Inflammatory macrophage (primary cell): ENCODE results near the gene SLC14A1.
"Not testable (repeated sequence)": the region's sequence is repeated elsewhere in the genome, so short reads cannot be mapped to it uniquely, and the experiment has no call there.

ENCODE experiments used
- DNase-seq, 2 donors: peaks; one replicate each; pipeline ENCODE4 v3.0.0-alpha.2; 2020 to 2022

SLC14A1 gene

GRCh38 chr18:45724601-45725000 is 620 bp downstream of the SLC14A1 start:
- DNase-seq, result no peak

DNA sequence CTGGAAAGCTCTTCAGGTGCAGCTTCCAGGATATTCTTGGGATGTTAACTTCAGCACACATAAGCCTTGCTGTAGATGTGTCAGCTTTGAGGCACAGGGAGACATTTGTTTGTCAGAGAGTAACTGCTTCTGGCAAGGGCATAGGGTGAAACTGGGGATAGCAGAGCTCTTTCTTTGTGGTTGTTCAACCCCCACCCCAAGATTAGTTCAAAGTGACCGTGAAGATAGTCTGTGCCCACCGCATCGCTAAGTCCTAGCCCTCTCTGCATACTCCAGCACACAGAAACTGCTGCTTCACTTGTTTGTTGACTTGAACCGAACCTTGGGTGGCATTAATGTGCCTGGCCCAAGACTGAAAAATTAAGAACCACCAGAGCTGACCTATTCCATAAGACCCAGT is 1.4 kb downstream of the SLC14A1 start:
- no peak for DNase-seq

- DNase-seq, result no peak
These were observed 2.6 kb downstream of the SLC14A1 start for GRCh38 chr18:45726603-45727002.

DNA sequence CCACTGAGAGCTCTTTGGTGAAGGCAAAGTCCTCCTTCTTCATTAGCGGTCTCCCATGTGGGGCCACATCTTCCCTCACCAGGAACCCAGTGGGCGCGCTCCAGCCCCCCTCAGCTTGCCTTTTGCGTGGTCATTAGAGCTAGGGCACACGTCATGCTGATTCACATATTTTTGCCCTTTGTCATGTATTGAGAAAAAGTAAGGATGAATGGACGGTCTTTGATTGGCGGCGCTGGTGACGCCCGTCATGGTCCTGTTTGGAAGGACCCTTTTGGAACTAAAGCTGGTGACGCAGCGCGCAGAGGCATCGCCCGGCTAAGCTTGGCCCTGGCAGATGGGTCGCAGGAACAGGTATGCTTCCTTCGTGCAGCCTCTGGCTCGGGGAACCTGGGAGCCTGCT is 3.1 kb downstream of the SLC14A1 start:
- DNase-seq, result no peak

DNA sequence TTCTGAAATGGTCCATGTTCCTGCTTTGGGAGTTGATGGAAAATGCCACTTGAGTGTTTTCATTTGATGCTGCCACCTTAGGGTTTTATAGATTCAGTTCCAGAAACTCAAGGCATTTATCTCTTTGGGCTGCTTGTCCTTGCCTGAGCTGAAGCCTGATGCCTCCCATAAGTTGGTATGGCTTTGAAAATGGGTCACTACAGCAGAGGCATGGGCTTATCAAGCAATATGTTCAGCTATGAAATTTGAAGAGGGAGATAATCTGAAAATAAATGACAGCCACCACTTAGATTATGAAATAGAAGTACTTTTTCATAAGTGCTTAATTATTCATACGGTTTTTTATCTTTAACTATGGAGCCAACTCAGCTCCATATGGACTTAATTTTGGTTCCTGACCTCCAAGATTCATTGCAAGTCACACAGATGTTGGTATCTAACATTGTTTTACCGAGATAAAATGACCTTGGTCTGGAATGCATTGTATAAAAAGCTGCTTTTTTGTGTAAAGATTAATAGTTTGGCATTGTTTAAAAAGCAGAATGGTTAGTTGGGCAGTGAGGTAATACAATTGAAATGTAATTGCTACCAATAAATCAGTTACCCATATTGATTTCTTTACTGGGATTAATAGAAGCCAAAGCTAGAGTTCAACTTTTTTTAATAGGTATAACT is 4.5 kb downstream of the SLC14A1 start:
- no peak for DNase-seq

DNA sequence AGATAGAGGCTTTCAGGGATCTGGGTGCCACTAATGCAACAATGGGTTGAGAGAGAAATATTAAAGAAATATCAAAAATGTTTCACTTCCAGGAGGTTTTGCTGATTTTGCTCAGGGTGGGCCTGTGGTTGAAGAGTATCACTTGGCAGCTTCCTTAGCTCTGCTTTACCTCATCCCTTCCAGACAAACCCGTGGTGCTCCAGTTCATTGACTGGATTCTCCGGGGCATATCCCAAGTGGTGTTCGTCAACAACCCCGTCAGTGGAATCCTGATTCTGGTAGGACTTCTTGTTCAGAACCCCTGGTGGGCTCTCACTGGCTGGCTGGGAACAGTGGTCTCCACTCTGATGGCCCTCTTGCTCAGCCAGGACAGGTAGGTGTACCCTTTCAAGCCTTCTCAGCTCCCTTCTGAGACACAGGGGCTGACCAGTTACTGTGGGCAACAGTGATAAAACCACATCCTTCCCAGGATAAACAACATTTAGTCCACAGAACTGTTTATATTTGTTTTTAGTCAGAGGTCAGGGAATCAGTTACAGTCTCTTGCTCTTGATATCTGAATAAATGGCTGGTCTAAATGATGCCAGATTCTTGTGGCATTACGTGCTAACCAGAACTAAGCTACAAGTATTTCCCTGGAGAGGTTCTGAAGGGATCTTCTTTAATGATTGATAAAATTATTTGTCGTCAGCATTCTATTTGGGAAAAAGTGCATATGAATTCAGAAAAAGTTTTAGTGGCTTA is 7.0 kb downstream of the SLC14A1 start:
- no peak for DNase-seq

DNA sequence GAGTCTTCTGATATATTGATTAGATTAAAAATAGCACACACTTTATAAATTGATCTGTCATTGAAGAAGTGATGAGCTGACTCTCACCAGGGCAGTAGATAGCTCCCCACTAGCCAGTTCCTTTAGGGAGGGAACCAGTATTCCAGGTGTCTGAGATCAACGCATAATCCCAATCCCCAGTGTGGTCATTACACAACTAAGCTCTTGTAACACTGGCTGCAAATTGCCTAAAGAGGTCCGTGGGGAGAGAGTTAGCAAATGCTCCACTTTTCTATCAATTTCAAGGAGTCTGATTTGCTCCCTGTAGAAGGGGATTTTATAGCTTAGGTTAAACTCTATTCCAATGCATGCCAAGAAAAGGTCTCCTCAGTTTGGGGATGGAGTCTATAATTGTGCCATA is 7.7 kb downstream of the SLC14A1 start:
- DNase-seq, result no peak

GRCh38 chr18:45733535-45733934 is 9.6 kb downstream of the SLC14A1 start:
- no peak for DNase-seq

- no peak for DNase-seq
These were observed 10.5 kb downstream of the SLC14A1 start for GRCh38 chr18:45734505-45734904.

DNA sequence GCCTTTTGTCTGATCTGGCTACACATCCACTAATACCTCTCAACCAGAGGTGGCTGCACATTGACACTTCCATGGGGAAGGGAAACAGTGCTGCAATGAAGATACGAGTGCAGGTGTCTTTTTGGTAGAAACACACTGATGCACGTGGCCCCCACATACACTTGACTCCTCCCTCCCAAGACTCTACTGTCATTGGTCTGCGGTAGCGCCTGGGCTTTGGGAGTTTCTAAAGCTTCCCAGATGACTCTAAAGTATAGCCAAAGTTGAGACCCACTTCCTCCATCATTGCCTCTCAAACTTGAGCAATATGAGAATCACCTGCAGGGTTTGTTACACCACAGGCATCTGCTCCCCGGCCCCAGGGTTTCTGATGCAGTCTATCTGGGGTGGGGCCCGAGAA is 11.0 kb downstream of the SLC14A1 start:
- DNase-seq, result no peak

DNA sequence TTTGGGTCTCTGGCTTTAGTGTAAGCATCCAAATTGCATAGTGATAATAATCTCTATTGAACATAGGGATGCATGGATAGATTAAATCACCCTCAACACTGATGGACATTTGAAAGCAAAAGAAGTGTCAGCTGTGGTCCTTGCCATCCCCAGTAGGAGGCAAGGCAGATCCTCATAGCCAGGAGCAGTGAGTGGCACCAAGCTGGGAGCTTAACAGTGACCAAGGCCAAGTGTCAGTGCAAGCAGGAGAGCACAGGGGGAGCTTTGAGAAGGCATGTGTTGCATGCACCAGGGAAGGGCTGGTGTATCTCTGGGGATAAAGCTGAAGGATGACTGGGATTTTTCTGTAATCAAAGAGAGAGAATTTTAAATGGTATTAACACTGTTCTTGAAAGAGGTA is 14.7 kb downstream of the SLC14A1 start:
- DNase-seq, result peak; percentile 15 to 46

GRCh38 chr18:45739268-45739667 is 15.3 kb downstream of the SLC14A1 start:
- no peak for DNase-seq

GRCh38 chr18:45739848-45740247 is 15.9 kb downstream of the SLC14A1 start:
- DNase-seq, result no peak

DNA sequence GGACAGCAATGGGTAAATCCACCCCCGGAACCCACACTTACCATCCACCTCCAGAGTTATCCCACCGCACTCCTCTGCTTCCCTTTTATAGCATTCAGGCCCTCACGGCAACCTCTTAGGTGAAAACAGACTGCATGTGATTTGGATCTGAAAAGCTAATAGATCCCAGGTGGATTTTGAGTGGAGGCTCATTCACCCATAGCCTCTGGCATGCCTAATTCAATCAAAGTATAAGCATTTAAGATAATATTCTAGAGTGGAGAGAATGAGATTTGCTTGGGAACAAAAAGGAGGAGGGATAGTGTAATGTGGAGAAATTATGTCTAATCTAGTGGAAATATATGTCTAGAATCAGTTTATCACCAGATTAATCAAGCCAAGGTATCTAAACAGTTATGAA is 17.1 kb downstream of the SLC14A1 start:
- DNase-seq, result no peak

GRCh38 chr18:45745817-45746461 is 22.0 kb downstream of the SLC14A1 start:
- no peak for DNase-seq

GRCh38 chr18:45748501-45748900 is 24.5 kb downstream of the SLC14A1 start:
- no peak for DNase-seq

DNA sequence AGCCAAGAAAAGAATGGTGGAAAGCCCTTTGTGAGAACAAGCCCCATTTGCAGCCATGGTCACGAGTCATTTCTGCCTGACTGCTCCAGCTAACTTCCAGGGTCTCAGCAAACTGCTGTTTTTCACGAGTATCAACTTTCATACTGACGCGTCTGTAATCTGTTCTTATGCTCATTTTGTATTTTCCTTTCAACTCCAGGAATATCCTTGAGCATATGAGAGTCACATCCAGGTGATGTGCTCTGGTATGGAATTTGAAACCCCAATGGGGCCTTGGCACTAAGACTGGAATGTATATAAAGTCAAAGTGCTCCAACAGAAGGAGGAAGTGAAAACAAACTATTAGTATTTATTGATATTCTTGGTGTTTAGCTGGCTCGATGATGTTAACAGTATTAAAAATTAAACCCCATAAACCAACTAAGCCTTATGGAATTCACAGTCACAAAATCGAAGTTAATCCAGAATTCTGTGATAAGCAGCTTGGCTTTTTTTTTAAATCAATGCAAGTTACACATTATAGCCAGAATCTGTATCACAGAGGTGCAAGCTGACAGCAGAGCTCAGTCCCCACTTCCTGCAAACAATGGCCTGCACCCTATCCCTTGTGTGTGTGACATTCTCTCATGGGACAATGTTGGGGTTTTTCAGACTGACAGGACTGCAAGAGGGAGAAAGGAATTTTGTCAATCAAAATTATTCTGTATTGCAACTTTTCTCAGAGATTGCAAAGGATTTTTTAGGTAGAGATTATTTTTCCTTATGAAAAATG is 26.1 kb downstream of the SLC14A1 start:
- DNase-seq, result no peak

GRCh38 chr18:45751766-45752165 is 27.8 kb downstream of the SLC14A1 start:
- peak in 1 of 2 donors; percentile 36 for DNase-seq

DNA sequence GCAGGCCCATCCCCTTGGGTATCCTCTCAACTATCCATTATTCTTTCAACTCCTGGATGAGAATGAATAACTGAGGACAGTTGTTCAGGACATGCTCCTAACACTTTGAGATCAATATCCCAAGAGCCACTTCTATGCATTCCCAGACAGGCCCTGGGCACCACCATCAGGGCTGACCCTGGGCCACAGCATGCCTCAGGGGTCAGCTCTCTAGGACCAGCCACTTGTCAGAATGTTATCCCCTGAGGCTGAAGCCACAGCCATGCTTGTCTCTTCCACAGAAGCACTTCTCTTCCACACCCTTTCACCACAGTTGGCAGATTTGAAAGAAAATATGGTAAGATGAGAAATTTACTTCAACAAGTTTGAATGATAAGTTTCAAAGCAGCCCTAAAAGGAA is 28.7 kb downstream of the SLC14A1 start:
- DNase-seq, result no peak

DNA sequence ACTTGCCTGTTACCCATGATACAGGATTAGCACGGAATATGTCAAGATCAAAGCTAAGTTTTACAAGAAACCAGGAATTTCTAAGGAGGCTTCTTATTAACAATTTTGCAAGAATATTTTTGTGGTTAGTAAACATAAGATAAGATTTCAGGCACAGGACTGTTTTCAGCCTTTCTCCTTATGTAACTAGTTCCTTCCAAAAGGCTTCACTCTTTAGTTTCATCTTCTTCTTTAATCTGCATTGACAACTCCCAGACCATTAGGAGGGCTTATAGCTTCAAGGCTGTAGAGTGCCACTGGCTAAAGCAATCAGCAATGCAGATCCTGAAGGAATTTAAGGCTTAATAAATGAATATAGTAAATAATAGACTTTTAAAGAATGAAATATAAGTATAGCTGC is 29.3 kb downstream of the SLC14A1 start:
- DNase-seq, result no peak

DNA sequence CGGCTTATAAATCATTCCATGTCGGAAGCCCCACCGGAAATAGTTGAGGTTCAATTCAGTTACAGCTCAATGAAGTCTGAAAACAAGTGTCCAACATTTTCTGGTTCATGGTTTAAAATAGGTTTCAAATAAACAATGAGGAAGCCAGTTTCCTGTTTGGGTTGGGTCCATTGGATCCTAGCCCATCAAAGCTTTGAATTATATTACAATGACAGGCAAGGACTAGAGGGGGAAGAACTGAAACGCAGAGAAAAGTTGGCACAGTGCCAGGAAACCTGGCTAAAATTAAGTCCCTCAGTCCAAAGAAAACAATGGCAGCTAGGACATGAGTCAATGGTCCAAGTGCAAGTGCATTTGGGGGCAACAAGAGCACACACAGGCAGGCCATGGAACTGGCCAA is 32.0 kb downstream of the SLC14A1 start:
- no peak for DNase-seq

DNA sequence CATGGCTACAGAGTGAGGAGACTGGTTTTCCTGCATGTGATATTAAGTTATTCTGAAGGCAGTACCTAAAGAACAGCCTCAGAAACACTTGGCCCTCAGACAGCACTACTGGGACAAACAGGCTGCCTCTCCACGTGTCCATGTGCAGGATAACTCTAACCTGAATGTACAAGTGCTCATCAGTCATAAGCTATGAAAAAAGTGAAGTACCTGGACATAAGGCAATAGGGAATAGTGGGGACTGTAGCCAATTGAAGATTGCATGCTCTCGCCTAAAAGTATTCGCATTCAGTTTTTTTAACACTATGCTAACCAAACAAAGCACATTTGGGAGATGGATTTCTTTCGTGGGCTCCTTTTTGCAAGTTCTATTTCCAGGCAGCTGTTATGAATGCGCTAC is 33.0 kb downstream of the SLC14A1 start:
- DNase-seq, result no peak

GRCh38 chr18:45757644-45758043 is 33.7 kb downstream of the SLC14A1 start:
- not testable (repeated sequence) for DNase-seq
